PC-3 (cell line): ENCODE results near the gene TEX51. TPM values are rescaled to one million over a fixed set of nuclear protein-coding genes. Genes with fewer than 3 reads are reported as not detected.

ENCODE experiments used
- ATAC-seq: fragments of 200-7000 bp; cut with Tn5 transposase; 2 replicates; pipeline ENCODE4 v1.9.1; 2020; ENCODE audit warnings: mild to moderate bottlenecking, moderate library complexity
- BruUV-seq: library from RNA; stranded (reverse); fragments of 400-500 nt; replicated peaks from 2 replicates; lab custom pipeline; 2021; lab: Mats Ljungman, UMichigan
- CTCF ChIA-PET: fragments of 300-600 bp; sonication (Branson Sonifier 250); formaldehyde crosslinking; loops from one replicate; lab custom pipeline; 2022; ENCODE audit warnings: antibody characterized with exemption; lab: Charles Lee
- POLR2A ChIA-PET: fragments of 300-600 bp; sonication (Branson Sonifier 250); formaldehyde crosslinking; loops from one replicate; lab custom pipeline; 2022; ENCODE audit warnings: antibody characterized with exemption; ENCODE audit not compliant: unreplicated experiment; lab: Charles Lee
- DNase-seq: peaks from one replicate; pipeline ENCODE4 v3.0.0-alpha.2; 2015
- H2AFZ ChIP-seq: fragments of 300-600 bp; sonication (generic); 2 replicates; pipeline ENCODE4 v1.6.0; 2016; ENCODE audit warnings: antibody characterized with exemption, low read length
- H3F3A ChIP-seq: fragments of 300-600 bp; sonication (generic); one replicate; pipeline ENCODE4 v1.6.0; 2017; ENCODE audit warnings: antibody characterized with exemption, low read length, control low read depth, mild to moderate bottlenecking; ENCODE audit not compliant: unreplicated experiment
- H3K27ac ChIP-seq: fragments of 300-600 bp; sonication (generic); 2 replicates; pipeline ENCODE4 v1.5.1; 2016; ENCODE audit warnings: mild to moderate bottlenecking, low read length
- H3K27me3 ChIP-seq: fragments of 300-600 bp; sonication (generic); 2 replicates; pipeline ENCODE4 v1.6.1; 2016; ENCODE audit warnings: low read length, mixed read lengths
- H3K36me3 ChIP-seq: fragments of 300-600 bp; sonication (generic); 2 replicates; pipeline ENCODE4 v1.6.1; 2016; ENCODE audit warnings: low read depth, mixed run types, low read length, mixed read lengths
- H3K4me1 ChIP-seq: fragments of 300-600 bp; sonication (generic); 2 replicates; pipeline ENCODE4 v1.5.1; 2016; ENCODE audit warnings: low read length; ENCODE audit not compliant: insufficient read depth
- H3K4me2 ChIP-seq: fragments of 300-600 bp; sonication (generic); 2 replicates; pipeline ENCODE4 v1.6.0; 2016; ENCODE audit warnings: low read length
- H3K4me3 ChIP-seq: fragments of 300-600 bp; sonication (generic); 2 replicates; pipeline ENCODE4 v1.5.1; 2016; ENCODE audit warnings: mild to moderate bottlenecking, low read length, mixed read lengths
- H3K79me2 ChIP-seq: fragments of 300-600 bp; sonication (generic); 2 replicates; pipeline ENCODE4 v1.6.1; 2017; ENCODE audit warnings: low read length, mixed read lengths
- H3K9ac ChIP-seq: fragments of 300-600 bp; sonication (generic); 2 replicates; pipeline ENCODE4 v1.6.0; 2016; ENCODE audit warnings: mild to moderate bottlenecking, low read length
- H3K9me2 ChIP-seq: fragments of 300-600 bp; sonication (generic); replicated peaks from 2 replicates; pipeline ENCODE4 v1.6.1; 2016; ENCODE audit warnings: mixed run types, low read length, mixed read lengths
- H3K9me3 ChIP-seq: fragments of 300-600 bp; sonication (generic); 2 replicates; pipeline ENCODE4 v1.6.1; 2016; ENCODE audit warnings: low read length, mixed read lengths
- H4K20me1 ChIP-seq: fragments of 300-600 bp; sonication (generic); 2 replicates; pipeline ENCODE4 v1.6.1; 2016; ENCODE audit warnings: low read length, mixed read lengths
- CTCF ChIP-seq: fragments of 300-600 bp; sonication (generic); conservative IDR thresholded peaks from 2 replicates; pipeline ENCODE4 v1.5.1; 2017; ENCODE audit warnings: antibody characterized with exemption, low read depth, mild to moderate bottlenecking, low read length
- EZH2 ChIP-seq: fragments of 300-600 bp; sonication (generic); IDR thresholded peaks from one replicate; pipeline ENCODE4 v1.6.1; 2017; ENCODE audit warnings: antibody characterized with exemption, mild to moderate bottlenecking, low read length; ENCODE audit not compliant: unreplicated experiment
- EZH2phosphoT487 ChIP-seq: fragments of 300-600 bp; sonication (generic); IDR thresholded peaks from 2 replicates; pipeline ENCODE4 v1.6.1; 2018; ENCODE audit warnings: mild to moderate bottlenecking, antibody characterized with exemption, low read length, borderline replicate concordance
- intact Hi-C: fragments of 100-400 bp; cut with micrococcal nuclease; formaldehyde crosslinking; loops from 2 replicates; pipeline ENCODE4 v1.9.0; 2023
- total RNA-seq: library from RNA; depleted of rRNA; stranded (reverse); fragments of >200 nt; gene quantifications from 2 replicates; pipeline ENCODE4 v1.2.3, GENCODE V29; 2014

Gene TEX51
- total RNA-seq, 1 experiment from 2014 or later = not detected

- TF ChIP-seq EZH2phosphoT487 = no peak
- no peak for TF ChIP-seq CTCF
- no peak for TF ChIP-seq EZH2
- no peak overlapping the region for H3K27ac ChIP-seq
- no peaks in the 10 kb centered on the region for H3K4me1 ChIP-seq
- H3K27me3 ChIP-seq = peaks cover 47% of the 10 kb centered on the region
- POLR2A ChIA-PET = no interaction called here
- no peaks in the 10 kb centered on the region for H3K36me3 ChIP-seq
- no peak overlapping the region for H3K9ac ChIP-seq
- BruUV-seq = no TSS peak
- DNase-seq = no peak
- H3K9me2 ChIP-seq = no peaks in the 10 kb centered on the region
- no peaks in the 10 kb centered on the region for H3F3A ChIP-seq
- H4K20me1 ChIP-seq = no peaks in the 10 kb centered on the region
- no peak overlapping the region for H3K4me2 ChIP-seq
- H3K79me2 ChIP-seq = no peaks in the 10 kb centered on the region
- no peak overlapping the region for H2AFZ ChIP-seq
- H3K4me3 ChIP-seq = no peak overlapping the region
- no peak for ATAC-seq
- H3K9me3 ChIP-seq = no peaks in the 10 kb centered on the region
- intact Hi-C loops = no loop called here
- CTCF ChIA-PET = no interaction called here
Measured at GRCh38 chr2:126932529-126932928, 33.8 kb downstream of the TEX51 start.

GRCh38 chr2:126932966-126933710 is 34.4 kb downstream of the TEX51 start:
- Histone ChIP-seq H3K27ac (no peak overlapping the region), H2AFZ (no peak overlapping the region), H3K9me2 (no peaks in the 10 kb centered on the region), H3K27me3 (peaks cover 53% of the 10 kb centered on the region), H3F3A (no peaks in the 10 kb centered on the region), H3K9ac (no peak overlapping the region), H3K4me1 (no peaks in the 10 kb centered on the region), H3K9me3 (no peaks in the 10 kb centered on the region), H3K4me2 (no peak overlapping the region), H3K79me2 (no peaks in the 10 kb centered on the region), H4K20me1 (no peaks in the 10 kb centered on the region), H3K4me3 (no peak overlapping the region), H3K36me3 (no peaks in the 10 kb centered on the region)
- BruUV-seq = no TSS peak
- TF ChIP-seq CTCF (no peak), EZH2phosphoT487 (no peak), EZH2 (no peak)
- intact Hi-C loops = no loop called here
- POLR2A ChIA-PET = no interaction called here
- CTCF ChIA-PET = no interaction called here
- ATAC-seq (no peak), DNase-seq (no peak)

DNA sequence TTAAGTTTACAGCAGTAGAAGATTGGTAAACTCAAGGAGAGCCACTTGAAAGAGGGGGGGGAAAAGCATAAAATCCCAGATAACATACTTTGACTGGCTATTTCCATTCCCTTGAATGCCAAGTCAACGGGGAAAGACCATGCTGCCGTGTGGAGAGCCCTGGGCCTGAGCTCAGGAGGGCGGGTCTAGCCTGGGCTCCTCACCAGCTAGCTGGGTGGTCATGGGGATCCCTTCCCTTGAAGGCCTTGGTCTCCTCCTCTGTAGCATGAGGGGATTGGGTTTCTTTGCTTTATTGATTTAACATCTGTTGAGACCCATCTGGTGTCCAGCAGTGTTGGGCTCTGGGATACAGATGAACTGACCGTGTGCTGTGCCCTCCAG is 35.0 kb downstream of the TEX51 start:
- no peak overlapping the region for H3K4me3 ChIP-seq
- no peaks in the 10 kb centered on the region for H3K79me2 ChIP-seq
- no peaks in the 10 kb centered on the region for H3K36me3 ChIP-seq
- H3K4me2 ChIP-seq = no peak overlapping the region
- no peaks in the 10 kb centered on the region for H3K9me2 ChIP-seq
- H3K9ac ChIP-seq = no peak overlapping the region
- TF ChIP-seq EZH2 (no peak), CTCF (no peak), EZH2phosphoT487 (no peak)
- H3K9me3 ChIP-seq = no peaks in the 10 kb centered on the region
- H3K4me1 ChIP-seq = no peaks in the 10 kb centered on the region
- ATAC-seq = no peak
- ChIA-PET CTCF (no interaction called here), POLR2A (no interaction called here)
- intact Hi-C loops = no loop called here
- no peaks in the 10 kb centered on the region for H4K20me1 ChIP-seq
- H3K27me3 ChIP-seq = peaks cover 57% of the 10 kb centered on the region
- DNase-seq = no peak
- no peaks in the 10 kb centered on the region for H3F3A ChIP-seq
- H3K27ac ChIP-seq = no peak overlapping the region
- no peak overlapping the region for H2AFZ ChIP-seq
- BruUV-seq = no TSS peak
